HG02938 (cell line): ENCODE measurements around the gene KCNJ9.
"Not testable (repeated sequence)": the region's sequence is repeated elsewhere in the genome, so short reads cannot be mapped to it uniquely, and the experiment has no call there.

Experiments
- ATAC-seq: cut with Tn5 transposase; IDR thresholded peaks from one replicate; pipeline ENCODE4 v1.9.1; 2021; ENCODE audit warnings: mild to moderate bottlenecking, moderate library complexity; ENCODE audit not compliant: unreplicated experiment

KCNJ9 gene

GRCh38 chr1:160123726-160124125 is 42.4 kb downstream of the KCNJ9 start:
- ATAC-seq = no peak

GRCh38 chr1:160124705-160125478 is 43.6 kb downstream of the KCNJ9 start:
- no peak for ATAC-seq

GRCh38 chr1:160125746-160126145 is 44.4 kb downstream of the KCNJ9 start:
- ATAC-seq = no peak

GRCh38 chr1:160126342-160126741 is 45.0 kb downstream of the KCNJ9 start:
- ATAC-seq = not testable (repeated sequence)

GRCh38 chr1:160127381-160127780 is 46.0 kb downstream of the KCNJ9 start:
- ATAC-seq = no peak

GRCh38 chr1:160127865-160128523 is 46.7 kb downstream of the KCNJ9 start:
- ATAC-seq = no peak

GRCh38 chr1:160128636-160129035 is 47.3 kb downstream of the KCNJ9 start:
- no peak for ATAC-seq

- ATAC-seq = no peak
Measured at GRCh38 chr1:160129046-160129445, 47.7 kb downstream of the KCNJ9 start.

- ATAC-seq = no peak
Measured at GRCh38 chr1:160129558-160129957, 48.2 kb downstream of the KCNJ9 start.

GRCh38 chr1:160129966-160130365 is 48.6 kb downstream of the KCNJ9 start:
- no peak for ATAC-seq

GRCh38 chr1:160130486-160130885 is 49.1 kb downstream of the KCNJ9 start:
- no peak for ATAC-seq

GRCh38 chr1:160130939-160131338 is 49.6 kb downstream of the KCNJ9 start:
- ATAC-seq = no peak

- ATAC-seq = no peak
Measured at GRCh38 chr1:160131803-160132565, 50.6 kb downstream of the KCNJ9 start.

- no peak for ATAC-seq
Measured at GRCh38 chr1:160133990-160134770, 52.8 kb downstream of the KCNJ9 start.

GRCh38 chr1:160134791-160135572 is 53.6 kb downstream of the KCNJ9 start:
- ATAC-seq = no peak

- ATAC-seq = no peak
Measured at GRCh38 chr1:160136121-160136925, 55.0 kb downstream of the KCNJ9 start.

- ATAC-seq = no peak
Measured at GRCh38 chr1:160136926-160137200, 55.5 kb downstream of the KCNJ9 start.

- ATAC-seq = no peak
Measured at GRCh38 chr1:160137216-160137862, 56.0 kb downstream of the KCNJ9 start.

- no peak for ATAC-seq
Measured at GRCh38 chr1:160139840-160140239, 58.5 kb downstream of the KCNJ9 start.
